PC-9 (cell line): Measurements from ENCODE around the gene ELL2.

Experiments
- CTCF ChIP-seq: fragments of 200-600 bp; sonication (generic); conservative IDR thresholded peaks from 2 replicates; pipeline ENCODE4 v1.6.1; 2017; ENCODE audit warnings: mixed run types, antibody characterized with exemption, mild to moderate bottlenecking, moderate library complexity
- EZH2 ChIP-seq: fragments of 200-600 bp; sonication (generic); IDR thresholded peaks from 2 replicates; pipeline ENCODE4 v1.8.0; 2017; ENCODE audit warnings: antibody characterized with exemption, low read depth

- TF ChIP-seq CTCF, result no peak
- TF ChIP-seq EZH2, result no peak
Measured at GRCh38 chr5:95861221-95861863, 100.3 kb downstream of the ELL2 start.
